GM19468 (cell line): ENCODE measurements around the gene SLC12A5.

Experiments used
- ATAC-seq: cut with Tn5 transposase; IDR thresholded peaks from one replicate; pipeline ENCODE4 v1.9.1; 2021; ENCODE audit warnings: mild to moderate bottlenecking, moderate library complexity, moderate number of reproducible peaks; ENCODE audit not compliant: unreplicated experiment; ENCODE audit errors: extremely low read depth

SLC12A5 gene

DNA sequence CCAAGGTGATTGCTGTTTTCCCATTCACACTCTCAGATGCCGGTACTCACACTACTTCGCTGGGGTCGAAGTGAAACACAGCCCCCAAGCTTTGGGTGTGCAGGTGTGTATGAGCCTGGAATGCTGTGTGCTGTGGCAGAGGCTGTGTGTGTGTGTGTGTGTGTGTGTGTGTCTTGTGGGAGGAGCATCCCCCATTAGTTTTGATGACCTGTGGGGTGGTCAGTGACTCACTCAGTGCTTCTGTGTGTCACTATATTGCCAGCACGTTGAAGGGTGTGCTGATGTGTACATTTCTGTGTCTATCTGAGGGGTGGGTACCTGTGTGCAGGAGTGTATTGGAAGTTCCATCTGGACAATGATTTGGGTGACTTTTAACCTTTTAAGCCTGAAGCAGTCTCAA is 5.0 kb upstream of the SLC12A5 start:
- no peak for ATAC-seq

DNA sequence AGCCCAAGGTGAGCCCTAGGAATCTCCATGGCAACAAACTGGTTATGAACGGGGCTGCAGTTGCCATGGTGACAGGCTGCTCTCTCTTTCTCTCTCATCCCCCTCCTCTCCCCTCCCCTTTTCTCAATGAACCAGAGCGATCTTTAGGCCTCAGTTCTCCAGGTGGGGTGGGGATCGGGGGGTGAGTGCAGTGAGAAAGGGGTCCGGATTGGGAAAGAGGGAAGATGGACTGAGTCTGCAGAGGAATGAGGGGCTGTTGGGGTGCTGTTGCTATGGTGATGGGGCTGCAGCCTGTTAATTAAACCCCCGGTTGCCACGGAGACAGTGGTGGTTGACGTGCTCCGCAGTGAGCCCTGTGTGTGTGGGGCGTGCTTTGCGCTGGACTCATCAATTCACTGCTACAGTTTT is 3.6 kb upstream of the SLC12A5 start:
- ATAC-seq = no peak

DNA sequence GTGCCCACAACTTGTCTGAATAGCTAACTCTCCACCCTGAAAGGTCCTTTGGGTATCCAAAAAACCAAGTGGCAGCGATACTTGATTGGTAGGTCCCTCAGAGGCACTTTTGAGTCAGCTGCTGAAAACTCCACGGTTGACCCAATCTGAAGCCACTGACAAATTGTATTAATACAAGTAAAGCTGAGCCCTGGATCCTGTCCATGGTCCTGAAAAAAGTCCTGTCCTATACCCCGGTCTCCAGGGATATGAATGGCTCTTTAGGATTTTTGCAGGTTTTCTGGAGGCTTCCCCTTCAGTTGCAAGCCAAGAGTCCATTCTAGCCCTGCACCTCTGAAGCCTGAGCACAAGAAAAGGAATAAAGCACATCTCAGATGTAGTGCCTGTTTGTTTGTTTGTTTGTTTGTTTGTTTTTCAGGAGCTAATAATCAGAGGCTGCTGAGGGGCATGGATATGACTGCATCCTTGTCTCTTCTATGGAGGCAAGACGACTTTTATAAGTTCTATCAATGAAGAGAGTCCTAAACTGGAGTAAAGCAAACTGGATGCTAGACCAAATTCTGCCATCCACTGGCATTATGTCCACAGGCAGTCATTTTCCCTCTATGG is 1.7 kb upstream of the SLC12A5 start:
- ATAC-seq = no peak

DNA sequence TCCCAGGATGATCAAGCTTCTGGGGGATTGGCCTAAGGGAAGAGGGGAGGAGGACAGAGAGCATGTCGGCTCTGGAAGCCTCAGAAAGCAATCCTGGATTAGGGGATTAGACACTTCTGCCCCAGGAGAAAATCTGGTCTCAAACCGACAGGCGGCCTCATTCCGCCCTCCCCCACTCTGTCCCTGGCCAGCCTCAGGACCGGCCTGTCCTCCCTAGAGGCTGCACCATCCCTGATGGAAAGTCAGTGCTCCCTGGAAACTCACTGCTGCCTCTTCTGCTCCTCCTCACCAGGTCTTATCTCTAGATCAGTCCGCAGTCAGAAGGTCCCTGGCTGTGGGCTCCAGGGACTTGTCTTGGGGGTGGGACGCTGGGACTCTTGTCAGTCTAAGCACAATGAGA is 905 bp upstream of the SLC12A5 start:
- no peak for ATAC-seq

DNA sequence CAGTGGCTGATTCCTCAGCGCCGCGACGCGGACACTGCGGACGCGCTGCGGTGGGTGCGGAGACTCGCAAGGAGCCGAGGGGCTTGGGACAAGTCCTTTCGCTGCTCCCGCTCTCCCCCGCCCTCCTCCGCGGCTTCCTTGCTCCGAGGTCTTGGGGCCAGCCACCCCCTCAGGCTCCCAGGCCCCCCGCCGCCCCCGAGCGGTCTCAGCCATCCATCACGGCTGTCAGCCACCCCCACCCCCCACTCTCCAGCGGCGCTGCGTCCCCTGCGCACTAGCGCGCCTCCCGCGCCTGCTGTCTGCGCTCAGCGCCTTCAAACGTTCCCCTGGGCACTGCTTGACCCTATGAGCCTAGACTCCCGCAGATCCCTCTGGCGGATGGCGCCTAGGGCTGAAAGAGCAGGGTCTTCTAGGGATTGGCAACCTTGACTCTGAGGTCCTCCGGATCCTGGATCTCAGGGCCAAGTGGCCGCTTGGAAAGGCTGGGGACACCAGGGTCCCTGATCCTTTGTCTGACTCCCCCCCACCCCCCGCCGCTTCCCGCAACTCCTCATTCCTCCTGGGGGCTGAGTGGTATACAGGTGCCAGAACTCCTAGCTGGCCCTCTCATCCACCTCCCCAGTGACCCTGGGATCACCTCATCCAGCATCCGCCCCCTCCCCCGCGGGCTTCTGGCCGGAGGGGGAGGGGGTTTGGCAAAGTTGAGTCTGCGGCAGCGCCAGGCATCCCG is 1.4 kb downstream of the SLC12A5 start:
- no peak for ATAC-seq

DNA sequence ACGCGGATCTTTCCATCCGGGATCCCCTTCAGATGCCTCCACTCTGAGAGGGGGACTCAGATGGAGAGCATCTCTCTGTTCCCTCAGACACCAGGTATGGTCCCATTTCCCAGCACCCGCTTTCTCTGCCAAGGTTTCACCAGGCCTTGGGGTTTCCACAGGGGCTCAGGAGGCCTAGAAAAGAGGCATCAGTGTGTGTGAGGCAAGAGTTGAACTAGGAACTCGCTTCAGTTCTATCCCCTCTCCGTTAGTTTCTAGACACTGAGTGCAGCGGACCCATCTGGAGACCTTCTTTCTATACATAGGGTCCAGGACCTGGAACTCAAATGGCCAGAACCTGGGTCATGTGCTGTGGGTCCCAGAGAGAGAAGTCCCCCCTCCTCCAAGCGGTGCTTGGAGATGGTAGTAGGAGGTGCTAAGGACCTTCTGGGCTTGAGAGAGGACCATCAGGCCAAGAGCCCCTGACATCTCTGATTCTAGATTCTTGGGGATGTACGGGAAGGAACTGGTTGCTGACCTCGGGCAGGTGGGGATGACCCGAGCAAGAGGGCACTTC is 2.1 kb downstream of the SLC12A5 start:
- no peak for ATAC-seq

DNA sequence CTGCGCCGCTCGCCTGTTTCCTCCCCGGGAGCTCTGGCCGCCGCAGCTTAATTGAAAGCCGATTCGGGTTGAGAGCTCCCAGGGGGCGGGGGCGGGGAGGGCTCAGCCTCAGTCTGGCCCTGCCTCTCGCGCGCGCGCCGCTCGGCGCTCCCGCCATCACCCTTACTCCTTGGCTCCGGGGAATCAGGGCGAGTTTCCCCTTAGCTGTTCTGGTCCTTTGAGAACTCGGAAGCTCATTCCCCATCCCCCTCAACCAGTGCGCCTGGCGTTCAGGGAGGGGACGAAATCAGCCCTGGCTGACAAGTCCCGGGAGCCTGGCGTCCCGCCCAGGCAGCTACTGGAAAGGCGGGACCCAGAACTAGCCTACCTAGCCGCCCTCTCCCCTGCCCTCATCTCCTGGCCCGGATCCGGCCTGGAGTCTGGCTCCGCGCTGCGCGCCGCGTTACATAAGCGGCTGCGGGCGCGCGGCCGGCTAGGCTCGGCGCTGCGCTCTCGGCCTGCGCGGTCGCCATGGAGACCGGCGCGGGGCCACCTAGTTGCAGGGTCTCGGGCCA is 2.8 kb downstream of the SLC12A5 start:
- ATAC-seq = no peak

DNA sequence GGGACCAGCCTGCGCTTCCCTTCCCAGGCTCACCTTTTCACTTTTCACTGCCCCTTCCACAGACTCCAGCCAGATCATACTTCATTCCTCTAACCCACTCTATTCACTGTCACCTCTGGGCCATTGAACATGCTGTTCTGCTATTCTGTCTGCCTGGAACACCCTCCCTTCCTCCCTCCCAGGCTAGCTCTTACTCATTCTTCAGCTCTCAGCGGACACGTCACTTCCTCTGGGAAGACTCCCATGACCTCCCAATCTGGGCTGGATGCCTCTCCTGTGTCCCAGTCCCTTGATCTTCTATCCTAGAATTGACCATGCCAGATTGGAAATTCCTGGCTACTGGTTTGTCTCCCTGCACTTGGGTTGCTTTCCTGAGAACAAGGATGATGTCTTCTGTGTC is 5.0 kb downstream of the SLC12A5 start:
- ATAC-seq = no peak

DNA sequence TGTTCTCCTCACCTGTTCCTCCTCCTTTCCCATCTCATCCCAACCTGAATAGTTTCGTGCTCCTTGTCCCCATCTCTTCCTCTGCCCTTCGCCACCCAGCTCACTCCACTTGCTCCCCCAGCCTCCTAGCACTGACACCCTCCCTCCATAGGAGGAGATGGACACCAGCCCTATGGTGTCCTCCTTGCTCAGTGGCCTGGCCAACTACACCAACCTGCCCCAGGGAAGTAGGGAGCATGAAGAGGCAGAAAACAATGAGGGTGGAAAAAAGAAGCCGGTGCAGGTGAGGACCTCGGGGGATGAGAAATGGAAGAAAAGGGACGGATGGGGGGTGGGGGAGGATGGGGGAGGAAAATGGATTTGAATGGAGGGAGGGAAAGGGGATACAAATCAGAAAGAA is 6.2 kb downstream of the SLC12A5 start:
- ATAC-seq = no peak

DNA sequence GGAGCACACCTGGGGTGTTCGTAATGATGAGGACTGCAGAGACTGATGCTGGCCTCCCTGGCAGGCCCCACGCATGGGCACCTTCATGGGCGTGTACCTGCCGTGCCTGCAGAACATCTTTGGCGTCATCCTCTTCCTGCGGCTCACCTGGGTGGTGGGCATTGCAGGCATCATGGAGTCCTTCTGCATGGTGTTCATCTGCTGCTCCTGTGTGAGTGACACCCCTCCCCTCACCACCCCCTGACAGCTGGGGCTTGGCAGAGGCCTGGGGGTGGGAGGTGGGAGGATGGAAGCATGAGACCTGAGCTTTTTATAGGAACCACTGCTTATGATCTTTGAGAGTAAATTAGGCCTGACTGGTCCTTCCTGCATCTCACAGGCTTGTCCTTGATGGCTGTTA is 6.7 kb downstream of the SLC12A5 start:
- no peak for ATAC-seq

DNA sequence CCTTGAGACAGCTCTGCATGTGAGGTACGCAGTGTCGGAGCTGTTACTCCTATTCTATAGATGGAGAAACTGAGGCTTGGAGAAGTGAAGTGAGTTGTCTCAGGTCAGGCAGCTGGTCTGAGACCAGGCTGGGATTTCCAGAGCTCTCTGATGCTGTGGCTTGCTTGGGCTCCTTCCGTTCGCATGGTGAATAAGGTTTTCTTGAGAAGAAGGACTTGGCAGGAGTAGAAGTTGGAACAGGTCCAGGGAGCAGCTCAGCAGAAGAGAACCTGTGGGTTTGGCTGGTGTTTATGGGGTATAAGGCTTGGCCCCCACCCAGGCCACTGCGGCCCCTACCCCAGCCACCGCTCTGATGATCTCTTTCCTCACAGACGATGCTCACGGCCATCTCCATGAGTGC is 7.4 kb downstream of the SLC12A5 start:
- no peak for ATAC-seq

DNA sequence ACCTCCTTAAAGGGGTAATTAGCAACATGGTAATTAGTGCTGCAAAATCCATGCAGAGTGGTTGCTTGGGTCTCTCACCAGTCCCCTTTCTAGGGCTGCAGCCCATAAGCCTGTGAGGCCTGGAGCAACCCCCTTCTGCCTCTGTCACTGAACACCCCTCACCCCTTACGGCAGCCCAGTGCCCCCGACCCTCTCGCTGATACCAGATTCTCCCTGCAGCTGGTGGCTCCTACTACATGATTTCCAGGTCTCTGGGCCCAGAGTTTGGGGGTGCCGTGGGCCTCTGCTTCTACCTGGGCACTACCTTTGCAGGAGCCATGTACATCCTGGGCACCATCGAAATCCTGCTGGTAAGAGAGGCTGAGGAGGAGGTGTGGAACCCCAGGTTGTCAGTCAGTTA is 8.0 kb downstream of the SLC12A5 start:
- no peak for ATAC-seq

DNA sequence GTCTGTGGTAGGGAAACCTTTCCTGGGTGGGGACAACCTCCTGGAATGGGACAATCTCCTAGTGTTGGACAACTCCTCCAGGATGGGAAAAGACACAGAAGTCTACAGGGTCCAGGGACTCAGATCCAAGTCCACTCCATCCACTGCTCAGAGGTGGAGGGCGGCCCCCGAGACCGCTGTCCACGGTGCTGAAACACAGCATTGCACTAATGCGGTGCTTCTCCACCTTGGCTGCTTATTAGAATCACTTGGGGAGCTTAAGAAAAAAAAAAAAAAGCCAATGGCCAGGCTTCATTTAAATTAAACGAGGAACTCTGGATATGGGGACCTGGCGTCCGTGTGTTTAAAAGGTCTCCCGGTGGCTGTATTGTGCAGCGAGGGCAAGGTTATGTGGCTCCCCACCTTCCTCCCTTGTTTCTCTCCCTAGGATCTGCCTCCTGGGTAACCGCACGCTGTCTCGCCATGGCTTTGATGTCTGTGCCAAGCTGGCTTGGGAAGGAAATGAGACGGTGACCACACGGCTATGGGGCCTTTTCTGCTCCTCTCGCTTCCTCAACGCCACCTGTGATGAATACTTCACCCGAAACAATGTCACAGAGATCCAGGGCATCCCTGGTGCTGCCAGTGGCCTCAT is 12.0 kb downstream of the SLC12A5 start:
- no peak for ATAC-seq

DNA sequence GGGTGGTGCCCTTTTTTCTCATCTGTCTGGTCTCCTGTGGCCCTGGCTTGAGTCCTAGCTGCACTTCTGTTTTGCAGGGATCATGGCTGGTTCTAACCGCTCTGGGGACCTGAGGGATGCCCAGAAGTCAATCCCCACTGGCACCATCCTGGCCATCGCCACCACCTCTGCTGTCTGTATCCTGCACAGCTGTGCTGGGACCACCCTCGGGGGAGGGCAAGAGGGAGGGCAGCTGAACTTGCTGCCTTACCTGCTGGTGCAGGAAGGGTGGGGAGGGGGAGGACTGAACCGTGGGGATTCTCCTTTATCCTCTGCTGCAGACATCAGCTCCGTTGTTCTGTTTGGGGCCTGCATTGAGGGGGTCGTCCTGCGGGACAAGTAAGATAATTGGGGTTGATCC is 14.5 kb downstream of the SLC12A5 start:
- ATAC-seq = no peak

DNA sequence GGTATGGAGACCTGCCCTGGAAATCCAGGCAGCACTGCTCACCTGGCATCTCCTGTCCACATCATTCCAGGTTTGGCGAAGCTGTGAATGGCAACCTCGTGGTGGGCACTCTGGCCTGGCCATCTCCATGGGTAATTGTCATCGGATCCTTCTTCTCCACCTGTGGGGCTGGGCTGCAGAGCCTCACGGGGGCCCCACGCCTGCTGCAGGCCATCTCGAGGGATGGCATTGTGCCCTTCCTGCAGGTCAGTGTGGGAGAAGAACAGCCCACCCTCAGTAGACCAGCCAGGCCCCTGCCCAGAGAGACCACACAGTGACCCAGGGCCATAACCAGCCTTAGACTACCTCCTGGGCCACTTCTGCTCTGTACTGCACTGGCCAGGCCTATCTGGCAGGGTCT is 15.9 kb downstream of the SLC12A5 start:
- ATAC-seq = no peak

DNA sequence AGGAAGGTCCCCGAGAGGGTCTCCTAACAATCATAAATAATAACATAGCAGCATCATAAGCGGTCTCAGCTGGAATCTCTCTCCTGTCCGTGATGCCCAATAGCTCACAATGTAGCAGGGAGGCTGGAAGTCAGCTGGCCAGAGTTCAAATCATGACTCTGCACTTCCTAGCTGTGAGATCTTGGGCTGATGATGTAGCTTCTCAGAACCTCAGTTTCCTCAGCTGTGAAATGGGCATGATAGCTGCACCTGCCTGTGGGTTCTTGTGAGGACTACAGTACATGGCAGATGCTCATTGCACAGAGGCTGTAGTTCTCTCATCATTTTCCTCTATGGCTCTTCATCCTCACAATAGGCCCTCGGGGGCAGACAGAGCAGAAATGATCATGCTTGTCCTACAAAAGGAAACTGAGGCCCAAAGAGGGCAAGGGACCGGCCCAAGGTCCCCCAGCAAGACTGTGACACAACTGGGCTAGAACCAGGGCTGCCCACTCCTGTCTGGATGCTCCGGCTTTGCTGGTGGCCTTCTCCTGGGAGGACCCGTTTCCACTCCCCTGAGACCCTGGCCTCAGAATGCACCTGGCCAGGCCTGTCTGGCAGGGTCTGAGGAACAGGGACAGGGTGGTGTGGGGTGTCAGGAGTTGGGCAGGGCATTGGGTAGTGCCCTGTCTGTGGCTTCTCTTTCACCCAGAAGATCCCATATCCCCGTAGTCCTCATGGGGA is 17.7 kb downstream of the SLC12A5 start:
- no peak for ATAC-seq

DNA sequence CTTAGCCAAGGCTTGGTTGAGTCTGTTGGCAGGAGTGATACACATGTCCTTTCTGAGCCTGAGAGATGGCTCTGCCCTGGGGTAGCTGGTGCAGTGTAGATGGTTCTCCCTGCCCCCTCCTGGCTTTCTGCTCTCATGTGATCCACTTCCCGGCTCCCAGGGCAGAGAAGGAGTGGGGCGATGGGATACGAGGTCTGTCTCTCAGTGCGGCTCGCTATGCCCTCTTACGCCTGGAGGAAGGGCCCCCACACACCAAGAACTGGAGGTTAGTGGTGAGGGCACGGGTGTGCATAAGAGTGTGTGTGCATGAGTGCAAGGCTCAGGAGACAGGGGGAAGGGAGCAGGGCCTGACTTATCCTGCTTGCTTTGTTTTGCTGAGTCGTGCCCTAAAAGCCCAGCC is 18.8 kb downstream of the SLC12A5 start:
- no peak for ATAC-seq

DNA sequence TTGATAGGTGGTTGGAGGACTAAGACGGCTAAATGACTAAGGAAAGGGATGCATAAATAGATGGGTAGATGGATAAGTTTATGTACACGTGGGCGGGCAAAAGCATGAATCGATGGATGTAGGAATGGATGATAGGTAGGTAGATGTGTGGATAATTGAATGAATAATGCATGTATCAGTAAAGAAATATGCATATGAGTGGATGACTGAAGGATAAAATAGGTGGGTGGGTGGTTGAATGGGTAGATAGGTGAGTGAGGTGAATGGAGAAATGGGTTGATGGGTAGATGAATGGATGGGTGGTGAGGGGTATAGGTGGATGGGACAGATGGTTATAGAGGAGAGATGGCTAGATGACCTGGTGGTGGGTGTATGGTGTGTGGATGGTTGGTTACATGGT is 20.2 kb downstream of the SLC12A5 start:
- no peak for ATAC-seq

DNA sequence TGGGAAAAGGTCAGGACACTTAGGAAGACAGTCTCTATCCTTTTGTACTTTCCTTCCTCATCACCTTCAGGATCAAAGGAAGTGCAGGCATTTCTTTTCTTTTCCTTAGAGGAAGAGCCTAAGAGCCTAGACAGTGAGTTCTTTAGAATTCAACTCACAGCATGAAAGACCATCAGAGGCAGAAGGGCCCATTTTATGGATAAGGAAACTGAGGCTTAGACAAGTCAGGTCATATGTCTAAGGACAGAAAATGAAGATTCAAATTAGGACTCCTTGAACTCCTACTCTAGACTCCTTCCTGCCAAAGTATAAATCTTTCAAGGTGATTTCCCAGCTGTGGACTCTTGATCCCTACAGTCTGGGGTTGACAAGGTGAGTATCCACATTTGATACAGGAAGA is 20.8 kb downstream of the SLC12A5 start:
- ATAC-seq = no peak

DNA sequence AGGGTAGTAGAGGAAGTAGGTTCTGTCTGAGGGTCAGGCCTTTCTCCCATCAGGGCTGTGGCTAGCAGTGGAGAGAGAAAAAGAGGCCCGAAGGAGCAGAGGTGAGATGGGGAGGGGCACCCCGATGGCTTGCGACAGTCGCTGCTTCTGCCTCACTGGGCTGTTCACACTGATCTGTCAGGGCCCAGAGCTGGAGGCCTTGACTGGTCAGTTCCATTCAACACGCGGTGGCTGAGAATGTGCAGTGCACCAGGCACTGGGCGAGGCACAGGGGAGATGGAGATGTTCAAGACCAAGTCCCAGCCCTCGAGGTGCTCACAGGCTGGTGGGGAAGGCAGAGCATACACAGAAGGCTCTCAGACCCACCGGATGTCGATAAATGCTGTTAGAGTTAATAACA is 21.4 kb downstream of the SLC12A5 start:
- ATAC-seq = no peak

DNA sequence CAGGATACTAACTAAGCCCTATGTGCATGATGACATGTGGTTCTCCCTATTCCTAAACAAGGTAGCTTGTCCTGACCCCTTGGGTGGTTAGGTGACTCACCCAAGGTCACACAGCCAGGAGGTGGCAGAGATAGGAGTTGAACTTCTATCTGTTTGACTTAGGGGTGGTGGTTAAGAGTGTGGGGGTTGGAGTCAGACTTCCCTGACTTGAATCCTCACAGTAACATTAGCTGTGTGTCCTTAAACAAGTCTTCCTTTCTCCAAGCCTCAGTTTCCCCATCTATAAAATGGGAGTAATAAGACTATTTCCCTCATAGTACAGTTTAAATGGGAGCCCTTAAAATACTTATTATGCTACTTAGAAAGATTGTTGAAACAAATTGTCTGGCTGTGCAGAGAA is 21.9 kb downstream of the SLC12A5 start:
- no peak for ATAC-seq
